Activated CD4-positive, alpha-beta T cell treated with anti-CD3 and anti-CD28 coated beads for 24 hours (primary cell): ENCODE measurements around the gene FKBP3.
"Not testable (repeated sequence)": the region's sequence is repeated elsewhere in the genome, so short reads cannot be mapped to it uniquely, and the experiment has no call there.

Experiments used
- DNase-seq, 2 donors: peaks; one replicate each; pipeline ENCODE4 v3.0.0-alpha.2; 2020; ENCODE audit warnings: low read depth in 2 of 2

The FKBP3 gene

DNA sequence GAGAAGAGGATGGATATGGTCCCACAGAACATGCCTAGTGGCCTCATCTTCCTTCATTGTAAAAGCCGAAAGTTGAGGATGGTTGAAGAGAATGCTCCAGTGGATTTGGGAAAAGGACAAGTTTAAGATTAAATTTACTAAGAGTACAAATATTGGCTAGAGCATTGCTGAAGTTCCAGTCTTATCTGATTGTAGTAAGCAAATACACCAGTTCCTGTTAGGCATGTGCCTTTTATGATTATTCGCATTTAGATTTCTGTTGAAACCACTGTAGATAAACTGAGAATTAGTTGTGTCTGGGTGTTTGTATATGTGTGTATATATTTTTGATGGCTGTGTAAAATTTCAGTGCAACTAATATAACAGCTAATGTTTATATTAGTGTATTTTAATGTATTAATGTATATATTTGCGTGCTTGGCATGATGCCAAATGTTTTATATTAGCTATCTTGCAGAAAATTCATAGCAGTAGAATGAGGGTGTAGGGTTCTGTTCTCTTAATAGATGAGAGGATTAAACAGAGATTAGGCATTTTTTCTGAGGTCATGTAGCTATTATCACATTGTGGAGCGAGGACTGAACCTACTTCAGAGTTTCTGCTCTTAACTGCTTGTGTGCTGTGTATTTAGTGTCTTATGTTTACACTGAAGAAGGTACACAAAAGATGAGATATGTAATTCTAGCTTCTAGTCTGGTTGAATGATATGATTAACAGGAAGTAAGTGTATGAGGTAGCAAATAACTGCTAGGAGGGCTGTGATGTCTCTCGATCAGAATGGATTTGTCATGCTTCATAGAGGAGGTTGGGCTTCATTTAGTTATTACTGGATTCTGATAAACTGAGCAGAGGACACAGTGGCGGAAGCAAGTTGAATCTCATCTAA lies 21.1 kb downstream of the FKBP3 start:
- no peak for DNase-seq

DNA sequence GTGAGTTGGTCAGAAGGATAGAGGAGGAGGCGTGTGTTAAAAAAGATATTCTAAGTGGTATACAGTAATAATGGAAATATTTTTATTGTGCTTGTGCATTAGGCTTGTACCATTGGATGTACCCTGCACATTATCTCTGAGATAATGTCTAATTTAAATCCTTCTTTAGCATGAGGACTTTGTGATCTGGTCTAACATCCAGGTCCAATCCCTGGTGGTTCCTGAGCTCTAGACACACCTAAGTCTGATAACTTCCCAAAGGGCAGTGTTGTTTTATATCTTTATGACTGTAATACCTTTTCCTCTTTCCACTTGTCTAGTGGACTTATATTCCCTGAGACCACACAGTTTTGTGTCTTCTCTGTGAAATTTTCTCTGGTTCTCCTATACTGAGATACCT lies 29.7 kb downstream of the FKBP3 start:
- DNase-seq, result no peak

- no peak for DNase-seq
Measured at GRCh38 chr14:45103806-45104205, 30.5 kb downstream of the FKBP3 start.

DNA sequence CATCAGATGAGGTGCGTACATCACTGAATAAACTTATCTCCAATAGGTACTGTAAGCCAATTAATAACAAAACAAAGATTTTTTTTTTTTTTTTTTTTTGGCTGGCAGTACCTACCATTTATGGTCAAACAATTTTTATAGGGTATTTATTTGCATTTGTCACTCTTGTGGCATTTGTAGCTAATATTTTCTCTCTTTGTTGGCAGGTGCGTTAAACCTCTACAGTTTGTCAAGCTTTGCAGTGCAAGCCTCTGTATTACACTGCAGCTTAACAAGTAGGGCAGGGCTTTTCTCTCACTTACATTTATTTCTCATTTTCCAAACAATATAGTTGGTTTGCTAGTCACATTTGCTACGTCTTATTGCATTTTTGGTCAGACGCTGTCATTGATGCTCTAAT lies 38.1 kb downstream of the FKBP3 start:
- no peak for DNase-seq

- no peak for DNase-seq
Measured at GRCh38 chr14:45095143-45095542, 39.1 kb downstream of the FKBP3 start.

DNA sequence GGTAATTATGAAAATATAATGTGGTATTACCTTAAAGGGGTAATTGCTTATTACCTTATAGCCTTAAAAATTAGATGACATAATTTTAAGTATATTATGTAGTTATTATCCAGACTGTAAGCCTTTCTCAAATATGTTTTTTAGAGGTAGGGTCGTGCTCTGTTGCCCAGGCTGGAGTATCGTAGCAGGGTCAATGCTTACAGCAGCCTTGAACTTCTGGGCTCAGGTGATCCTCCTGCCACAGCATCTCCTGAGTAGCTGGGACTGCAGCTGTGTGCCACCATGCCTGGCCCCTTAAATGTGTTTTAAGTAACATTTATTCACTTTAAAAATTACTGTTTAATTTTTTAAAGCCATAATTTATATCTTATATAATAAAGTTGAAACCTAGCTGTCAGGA lies 40.0 kb downstream of the FKBP3 start:
- no peak for DNase-seq

- no peak for DNase-seq
Measured at GRCh38 chr14:45091710-45092109, 42.6 kb downstream of the FKBP3 start.

DNA sequence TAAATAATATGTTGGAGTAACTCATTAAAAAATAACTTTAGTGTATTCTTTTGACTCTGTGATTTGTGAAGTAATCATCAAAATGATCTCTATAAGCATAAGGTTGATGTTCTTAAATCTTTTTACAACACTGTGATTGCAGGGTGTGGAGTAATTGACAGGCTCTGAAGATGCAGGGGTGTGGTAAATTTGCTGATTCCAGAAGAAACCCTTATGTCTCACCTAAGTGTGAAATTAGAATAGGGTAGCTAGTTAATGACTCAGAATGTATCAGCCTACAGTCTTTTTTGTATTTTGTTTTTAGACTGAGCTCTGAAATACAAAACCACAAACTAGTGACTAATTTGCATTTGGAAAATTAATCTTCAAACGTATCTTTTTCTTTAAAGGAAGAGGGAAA lies 44.5 kb downstream of the FKBP3 start:
- peak in 1 of 2 donors; percentile 26 for DNase-seq

- DNase-seq, result no peak
Measured at GRCh38 chr14:45084946-45085346, 49.3 kb downstream of the FKBP3 start.

GRCh38 chr14:45083976-45084722 lies 50.1 kb downstream of the FKBP3 start, which contains the start of gene PRPF39:
TSS of gene PRPF39 (plus strand) at chr14:45084116. CDS start at chr14:45095240, 11,124 bp downstream.
- peak; percentile 89 to 90 for DNase-seq

DNA sequence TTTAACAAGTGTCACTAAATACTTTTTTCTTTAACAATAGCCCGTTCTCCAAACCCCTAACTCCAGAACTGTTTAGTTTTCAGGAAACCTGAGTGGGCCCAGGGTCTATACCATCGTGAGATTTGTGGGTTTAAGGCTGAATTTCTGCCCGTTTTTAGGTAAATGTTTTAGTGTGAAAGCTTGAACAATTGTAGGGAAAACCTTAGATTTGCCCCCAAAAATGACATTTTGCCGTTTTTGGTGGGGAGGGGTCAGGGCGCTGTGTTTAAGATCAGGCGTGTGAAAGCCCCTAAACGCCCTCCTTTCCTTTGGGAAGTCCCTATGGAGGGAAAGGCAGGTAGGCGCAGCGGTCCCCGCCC lies 50.7 kb downstream of the FKBP3 start:
- no peak for DNase-seq

- DNase-seq, result no peak
Measured at GRCh38 chr14:45082420-45082819, 51.9 kb downstream of the FKBP3 start.

GRCh38 chr14:45081096-45081495 lies 53.2 kb downstream of the FKBP3 start:
- not testable (repeated sequence) for DNase-seq

GRCh38 chr14:45080416-45080968 lies 53.8 kb downstream of the FKBP3 start:
- not testable (repeated sequence) for DNase-seq

GRCh38 chr14:45078323-45078722 lies 56.0 kb downstream of the FKBP3 start:
- no peak for DNase-seq

DNA sequence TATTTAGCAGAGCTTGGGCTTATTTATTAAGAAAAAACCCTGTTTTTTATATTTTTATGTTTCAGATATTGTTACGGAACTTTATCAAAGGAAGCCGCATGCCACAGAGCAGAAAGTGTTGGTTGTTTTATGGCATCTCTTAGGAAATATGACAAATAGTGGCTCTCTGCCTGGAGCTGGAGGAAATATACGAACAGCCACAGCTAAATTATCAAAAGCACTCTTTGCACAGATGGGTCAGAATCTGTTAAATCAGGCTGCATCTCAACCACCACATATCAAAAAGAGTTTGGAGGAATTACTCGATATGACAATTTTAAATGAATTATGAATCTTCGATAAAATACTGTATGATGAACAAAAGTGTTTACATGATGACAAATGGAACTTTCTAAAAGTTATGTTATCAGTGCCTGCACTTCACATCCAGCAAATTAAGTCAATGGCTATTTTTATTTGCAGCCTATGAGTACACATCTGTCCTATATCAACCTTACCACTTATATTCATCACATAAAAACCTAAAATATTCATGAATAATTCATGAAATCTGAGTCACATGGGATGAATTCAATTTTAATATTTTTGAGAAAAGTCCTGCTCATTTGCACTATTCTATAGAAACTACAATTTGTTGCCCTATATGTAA lies 60.9 kb downstream of the FKBP3 start:
- DNase-seq, result no peak

- no peak for DNase-seq
Measured at GRCh38 chr14:45072126-45072525, 62.2 kb downstream of the FKBP3 start.

DNA sequence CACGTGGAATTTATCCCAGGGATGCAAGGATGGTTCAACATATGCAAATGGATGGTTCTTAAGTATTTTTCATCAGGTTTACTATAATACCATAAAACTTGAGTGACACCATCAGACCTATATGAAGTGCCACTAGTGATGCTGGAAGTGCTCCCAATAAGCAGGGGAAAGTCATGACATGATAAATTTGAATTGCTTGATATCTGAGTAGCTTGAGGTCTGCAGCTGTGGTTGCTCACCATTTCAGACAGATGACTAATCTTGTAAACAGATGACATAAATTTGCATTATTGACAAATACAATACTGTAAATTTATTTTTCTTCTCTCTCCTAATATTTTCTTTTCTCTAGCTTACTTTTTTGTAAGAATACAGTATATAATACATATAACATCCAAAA lies 64.1 kb downstream of the FKBP3 start:
- no peak for DNase-seq

DNA sequence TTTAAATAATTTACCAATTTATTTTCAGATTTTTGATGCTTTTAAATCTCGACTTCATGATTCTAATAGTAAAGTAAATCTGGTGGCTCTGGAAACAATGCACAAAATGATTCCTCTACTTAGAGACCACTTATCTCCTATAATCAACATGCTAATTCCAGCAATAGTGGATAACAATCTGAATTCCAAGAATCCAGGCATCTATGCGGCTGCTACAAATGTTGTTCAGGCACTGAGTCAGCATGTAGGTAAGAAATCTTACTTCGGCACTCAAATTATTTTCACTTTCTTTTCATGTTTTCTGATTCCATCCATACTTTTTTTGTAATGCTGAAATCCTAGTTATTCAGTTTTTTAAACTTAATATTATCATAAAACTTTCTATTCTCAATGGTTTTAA lies 65.9 kb downstream of the FKBP3 start:
- DNase-seq, result no peak

DNA sequence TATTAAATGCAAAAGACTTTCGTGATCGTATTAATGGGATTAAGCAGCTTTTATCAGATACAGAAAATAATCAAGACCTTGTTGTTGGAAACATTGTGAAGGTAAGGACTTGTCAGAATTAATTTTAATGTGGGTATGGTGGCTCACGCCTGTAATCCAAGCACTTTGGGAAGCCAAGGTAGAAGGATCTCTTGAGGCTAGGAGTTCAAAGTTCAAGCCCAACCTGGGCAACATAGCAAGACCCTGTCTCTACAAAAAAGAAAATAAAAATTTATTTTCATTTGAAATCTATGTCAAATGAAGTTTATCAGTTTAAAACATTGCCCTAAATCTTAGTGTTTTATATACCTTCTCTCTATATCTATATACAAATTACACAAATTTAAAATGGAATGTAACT lies 67.6 kb downstream of the FKBP3 start:
- DNase-seq, result no peak

DNA sequence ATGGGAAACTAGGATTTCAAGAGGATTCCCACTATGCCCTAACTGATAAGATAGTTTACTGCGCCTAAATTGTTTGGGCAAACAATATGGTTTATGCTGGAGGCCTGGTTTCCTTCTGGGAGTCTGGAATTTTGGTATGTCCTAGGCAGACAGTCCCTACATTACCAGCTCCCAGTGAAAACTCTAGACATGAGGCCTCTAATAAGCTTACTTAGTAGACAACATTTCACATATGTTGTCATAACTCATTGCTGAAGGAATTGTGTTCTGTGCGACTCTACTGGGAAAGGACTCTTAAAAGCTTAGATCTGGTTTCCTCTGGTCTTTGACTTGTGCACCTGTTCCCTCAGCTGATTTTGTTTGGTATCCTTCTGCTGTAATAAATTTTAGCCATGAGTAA lies 68.3 kb downstream of the FKBP3 start:
- no peak for DNase-seq
